Vagina (tissue), 2 donors: ENCODE data around the gene ZBTB20. TPM values are rescaled to one million over a fixed set of nuclear protein-coding genes. Genes with fewer than 3 reads are reported as not detected.

Experiments
- DNase-seq, 2 donors: peaks; one replicate each; pipeline ENCODE4 v3.0.0-alpha.2; 2017; ENCODE audit errors: extremely low spot score in 2 of 2
- H3K27ac ChIP-seq: fragments of 200-600 bp; sonication (generic); one replicate; pipeline ENCODE4 v1.5.1; 2019
- H3K27me3 ChIP-seq: fragments of 200-600 bp; sonication (generic); one replicate; pipeline ENCODE4 v1.5.1; 2019
- H3K36me3 ChIP-seq, 2 donors: fragments of 200-600 bp; sonication (generic); one replicate each; pipeline ENCODE4 v1.5.1; 2017 to 2019
- H3K4me1 ChIP-seq: fragments of 200-600 bp; sonication (generic); one replicate; pipeline ENCODE4 v1.5.1; 2019
- H3K4me3 ChIP-seq, 2 donors: fragments of 200-600 bp; sonication (generic); 1 replicate in 1 of 2; 2 replicates in 1 of 2; pipeline ENCODE4 v1.5.1; 2016 to 2019
- H3K9me3 ChIP-seq: fragments of 200-600 bp; sonication (generic); one replicate; pipeline ENCODE4 v1.5.1; 2019
- POLR2A ChIP-seq, 2 donors: fragments of 450-650 bp; IDR thresholded peaks; one replicate each; pipeline ENCODE4 v1.6.1; 2017; ENCODE audit warnings: antibody characterized with exemption in 2 of 2, mild to moderate bottlenecking in 2 of 2, moderate library complexity in 2 of 2
- POLR2AphosphoS5 ChIP-seq, 2 donors: sonication (generic); formaldehyde crosslinking; IDR thresholded peaks; one replicate each; pipeline ENCODE4 v1.9.0; 2017; ENCODE audit warnings: antibody characterized with exemption in 2 of 2, mild to moderate bottlenecking in 2 of 2, low read depth in 1 of 2; ENCODE audit not compliant: insufficient read depth in 1 of 2
- intact Hi-C: fragments of 100-400 bp; cut with DNase I; formaldehyde crosslinking; loops from one replicate; pipeline ENCODE4 v1.15.1; 2023
- total RNA-seq: library from RNA; depleted of rRNA; stranded (reverse); fragments of >200 nt; gene quantifications from one replicate; pipeline ENCODE4 v1.2.3, GENCODE V29; 2016
- TF ChIP-seq, protein P1 (sequence below), 3 experiments: fragments of 450-650 bp in 2 of 3; fragments of 200-600 bp in 1 of 3; sonication (generic) in 1 of 3; IDR thresholded peaks; one replicate each; pipeline ENCODE4 v1.5.1; 2017 to 2019; ENCODE audit warnings: antibody characterized with exemption in 3 of 3, mild to moderate bottlenecking in 2 of 3, moderate library complexity in 2 of 3

Gene ZBTB20
- total RNA-seq, 1 donor from 2014 or later, result 64.8 TPM

DNA sequence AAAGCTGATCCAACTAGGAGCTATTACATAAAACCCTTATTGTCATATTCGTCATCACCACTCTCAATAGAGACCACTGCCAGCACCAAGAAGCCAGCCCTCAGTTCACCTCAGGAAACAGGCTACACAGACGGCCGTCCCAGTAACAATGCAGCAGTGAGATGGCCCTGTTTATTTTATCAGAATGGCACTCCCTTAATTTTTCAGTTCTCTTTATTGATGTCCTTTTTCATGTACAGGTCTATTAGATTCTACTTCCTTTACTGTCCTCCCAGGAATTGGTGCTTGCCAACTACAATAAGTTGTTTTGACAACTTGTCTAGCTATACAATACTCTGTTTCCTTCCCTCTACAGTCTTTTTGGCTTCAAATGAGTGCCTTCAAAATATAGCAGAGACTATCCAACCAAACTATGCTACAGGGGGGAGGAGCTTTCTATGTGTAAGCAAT is 272.5 kb downstream of the ZBTB20 start:
- Histone ChIP-seq H3K4me1 (peaks cover 17% of the 10 kb centered on the region), H3K27ac (no peak overlapping the region), H3K27me3 (no peaks in the 10 kb centered on the region), H3K9me3 (no peaks in the 10 kb centered on the region), H3K36me3 (no peaks in the 10 kb centered on the region), H3K4me3 (no peak overlapping the region)
- TF ChIP-seq, protein P1, sequence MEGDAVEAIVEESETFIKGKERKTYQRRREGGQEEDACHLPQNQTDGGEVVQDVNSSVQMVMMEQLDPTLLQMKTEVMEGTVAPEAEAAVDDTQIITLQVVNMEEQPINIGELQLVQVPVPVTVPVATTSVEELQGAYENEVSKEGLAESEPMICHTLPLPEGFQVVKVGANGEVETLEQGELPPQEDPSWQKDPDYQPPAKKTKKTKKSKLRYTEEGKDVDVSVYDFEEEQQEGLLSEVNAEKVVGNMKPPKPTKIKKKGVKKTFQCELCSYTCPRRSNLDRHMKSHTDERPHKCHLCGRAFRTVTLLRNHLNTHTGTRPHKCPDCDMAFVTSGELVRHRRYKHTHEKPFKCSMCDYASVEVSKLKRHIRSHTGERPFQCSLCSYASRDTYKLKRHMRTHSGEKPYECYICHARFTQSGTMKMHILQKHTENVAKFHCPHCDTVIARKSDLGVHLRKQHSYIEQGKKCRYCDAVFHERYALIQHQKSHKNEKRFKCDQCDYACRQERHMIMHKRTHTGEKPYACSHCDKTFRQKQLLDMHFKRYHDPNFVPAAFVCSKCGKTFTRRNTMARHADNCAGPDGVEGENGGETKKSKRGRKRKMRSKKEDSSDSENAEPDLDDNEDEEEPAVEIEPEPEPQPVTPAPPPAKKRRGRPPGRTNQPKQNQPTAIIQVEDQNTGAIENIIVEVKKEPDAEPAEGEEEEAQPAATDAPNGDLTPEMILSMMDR (IDR thresholded peaks at IDR 0.05), result no peak
- TF ChIP-seq POLR2AphosphoS5 (IDR thresholded peaks at IDR 0.05; ENCODE audit: insufficient read depth in 1 of 2, low read depth in 1 of 2) (no peak), POLR2A (IDR thresholded peaks at IDR 0.05) (no peak)
- intact Hi-C loops, result no loop called here
- DNase-seq, result no peak

DNA sequence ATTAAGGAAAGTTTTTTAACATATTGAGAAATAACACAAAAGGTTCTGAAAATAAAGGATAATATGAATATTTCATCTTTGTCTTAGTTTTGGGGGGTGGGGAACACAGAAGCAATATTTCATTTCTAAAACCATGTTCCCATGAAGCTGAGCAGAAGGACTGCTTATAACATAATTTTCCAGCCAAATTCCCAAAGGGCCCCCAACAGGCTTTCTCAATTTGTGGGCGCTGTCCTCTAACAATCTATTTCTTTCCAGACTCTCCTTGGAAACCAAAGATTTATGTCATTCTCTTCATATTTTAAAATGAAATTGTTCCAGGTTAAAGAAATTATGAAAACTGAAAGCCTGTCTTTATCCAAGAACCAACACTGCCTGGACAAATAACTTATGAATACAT is 273.5 kb downstream of the ZBTB20 start:
- Histone ChIP-seq H3K36me3 (no peaks in the 10 kb centered on the region), H3K9me3 (no peaks in the 10 kb centered on the region), H3K4me1 (peaks cover 8% of the 10 kb centered on the region), H3K27me3 (no peaks in the 10 kb centered on the region), H3K4me3 (no peak overlapping the region), H3K27ac (no peak overlapping the region)
- no peak for DNase-seq
- TF ChIP-seq POLR2AphosphoS5 (IDR thresholded peaks at IDR 0.05; ENCODE audit: insufficient read depth in 1 of 2, low read depth in 1 of 2) (no peak), POLR2A (IDR thresholded peaks at IDR 0.05) (no peak)
- TF ChIP-seq, protein P1 (IDR thresholded peaks at IDR 0.05), result no peak
- intact Hi-C loops, result no loop called here

DNA sequence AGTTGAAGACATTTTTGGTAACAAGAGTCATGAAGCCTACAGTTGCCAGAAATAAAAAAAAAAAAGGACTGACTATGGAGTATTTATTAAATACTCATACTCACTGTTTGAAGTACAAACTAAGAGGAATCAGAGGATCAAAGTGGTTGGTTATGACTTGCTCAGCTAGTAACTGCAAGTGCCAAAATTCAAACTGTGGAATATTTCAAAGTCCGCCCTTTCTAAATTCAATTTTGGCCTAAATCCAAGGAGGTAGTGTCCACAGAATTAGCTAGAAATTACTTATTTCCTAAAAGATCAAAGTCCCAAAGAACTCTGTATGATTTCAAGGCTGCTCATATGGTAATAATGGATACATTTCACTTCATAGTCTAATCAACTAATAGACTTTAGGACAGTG is 274.5 kb downstream of the ZBTB20 start:
- no peak for TF ChIP-seq POLR2A (IDR thresholded peaks at IDR 0.05)
- Histone ChIP-seq H3K4me1 (peaks cover 8% of the 10 kb centered on the region), H3K27ac (no peak overlapping the region), H3K4me3 (no peak overlapping the region), H3K36me3 (no peaks in the 10 kb centered on the region), H3K9me3 (no peaks in the 10 kb centered on the region), H3K27me3 (no peaks in the 10 kb centered on the region)
- intact Hi-C loops, result no loop called here
- no peak for DNase-seq

DNA sequence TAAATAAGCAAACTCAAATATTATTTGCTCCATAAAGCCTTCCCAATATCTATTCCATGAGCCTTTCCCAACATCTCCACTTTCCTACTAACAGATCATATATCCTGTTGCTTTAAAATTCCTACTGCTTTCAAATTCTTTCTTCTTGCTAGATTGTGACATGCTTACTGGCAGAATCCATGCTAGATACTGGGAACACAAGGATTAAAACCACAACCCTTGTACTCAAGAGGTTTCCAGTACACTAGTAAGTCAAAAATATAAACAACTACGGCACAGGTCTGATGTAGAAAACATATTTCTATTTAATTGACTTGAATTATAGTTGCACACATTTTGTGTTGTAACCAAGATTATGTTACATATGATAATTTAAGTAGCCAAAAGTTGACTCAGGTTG is 275.0 kb downstream of the ZBTB20 start:
- Histone ChIP-seq H3K9me3 (no peaks in the 10 kb centered on the region), H3K4me1 (peaks cover 8% of the 10 kb centered on the region), H3K36me3 (no peaks in the 10 kb centered on the region), H3K27me3 (no peaks in the 10 kb centered on the region), H3K4me3 (no peak overlapping the region), H3K27ac (no peak overlapping the region)
- TF ChIP-seq POLR2AphosphoS5 (IDR thresholded peaks at IDR 0.05; ENCODE audit: insufficient read depth in 1 of 2, low read depth in 1 of 2), result no peak
- TF ChIP-seq POLR2A (IDR thresholded peaks at IDR 0.05), result no peak
- TF ChIP-seq, protein P1 (IDR thresholded peaks at IDR 0.05), result no peak
- DNase-seq, result no peak
- intact Hi-C loops, result no loop called here

DNA sequence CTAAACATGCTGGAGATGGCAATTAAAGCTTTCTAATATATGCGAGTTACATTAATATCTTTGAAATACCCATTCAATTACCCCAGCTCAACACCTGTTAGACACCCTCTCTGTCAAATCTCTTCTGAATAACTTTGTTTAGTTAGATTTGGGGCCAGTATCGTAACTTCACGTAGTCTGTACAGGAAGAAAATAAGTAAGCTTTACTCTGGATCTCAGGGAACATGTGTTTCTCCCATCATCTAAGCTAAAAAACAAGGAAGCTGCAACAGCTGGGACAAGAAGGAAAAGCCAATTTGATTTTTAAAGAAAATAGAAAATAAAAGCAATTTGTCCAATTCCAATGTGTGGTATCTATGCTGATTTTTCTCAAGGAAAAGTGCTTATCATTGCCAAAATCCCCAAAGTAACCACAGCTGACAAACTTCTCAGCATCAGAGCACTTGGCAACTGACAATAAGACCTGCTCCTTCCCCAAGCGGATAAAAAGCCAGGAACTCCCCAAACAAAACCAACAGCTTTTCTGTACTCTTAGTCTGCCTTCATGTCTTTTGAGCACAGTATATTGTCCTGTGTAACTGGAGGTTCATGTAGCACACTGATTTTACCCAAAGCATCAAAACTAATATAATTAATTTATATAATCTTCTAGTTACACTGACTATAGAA is 279.1 kb downstream of the ZBTB20 start:
- no peak overlapping the region for H3K4me3 ChIP-seq
- no peak overlapping the region for H3K27ac ChIP-seq
- no peaks in the 10 kb centered on the region for H3K9me3 ChIP-seq
- intact Hi-C loops, result no loop called here
- peaks cover 7% of the 10 kb centered on the region for H3K4me1 ChIP-seq
- H3K36me3 ChIP-seq, result no peaks in the 10 kb centered on the region
- no peaks in the 10 kb centered on the region for H3K27me3 ChIP-seq
- no peak for DNase-seq
- no peak for TF ChIP-seq POLR2AphosphoS5 (IDR thresholded peaks at IDR 0.05; ENCODE audit: insufficient read depth in 1 of 2, low read depth in 1 of 2)
- no peak for TF ChIP-seq POLR2A (IDR thresholded peaks at IDR 0.05)
- TF ChIP-seq, protein P1 (IDR thresholded peaks at IDR 0.05), result no peak
